Activated CD8-positive, alpha-beta T cell treated with anti-CD3 and anti-CD28 coated beads for 36 hours (primary cell): ENCODE measurements around the gene GPC6. TPM values are rescaled to one million over a fixed set of nuclear protein-coding genes. Genes with fewer than 3 reads are reported as not detected.

ENCODE experiments used
- ATAC-seq: fragments of 200-7000 bp; cut with Tn5 transposase; one replicate; pipeline ENCODE4 v1.10.0; 2021; ENCODE audit warnings: mild to moderate bottlenecking, moderate library complexity
- CTCF ChIA-PET: fragments of 350-600 bp; sonication (Branson Sonifier 250); formaldehyde crosslinking; loops from one replicate; lab custom pipeline; 2021; ENCODE audit warnings: antibody characterized with exemption; lab: Charles Lee
- POLR2A ChIA-PET: fragments of 350-600 bp; sonication (Branson Sonifier 250); formaldehyde crosslinking; loops from one replicate; lab custom pipeline; 2021; ENCODE audit warnings: antibody characterized with exemption; lab: Charles Lee
- DNase-seq: peaks from one replicate; pipeline ENCODE4 v3.0.0-alpha.2; 2020
- H3K27ac Mint-ChIP-seq: one replicate; pipeline ENCODE4 v1.8.0; 2021; ENCODE audit warnings: mild to moderate bottlenecking, mixed read lengths
- H3K27me3 Mint-ChIP-seq: one replicate; pipeline ENCODE4 v1.8.0; 2021; ENCODE audit warnings: mixed read lengths
- H3K36me3 Mint-ChIP-seq: one replicate; pipeline ENCODE4 v1.8.0; 2021; ENCODE audit warnings: low read depth, mixed read lengths
- H3K4me1 Mint-ChIP-seq: one replicate; pipeline ENCODE4 v1.8.0; 2021; ENCODE audit warnings: low read depth, mixed read lengths
- H3K4me3 Mint-ChIP-seq: one replicate; pipeline ENCODE4 v1.8.0; 2021; ENCODE audit warnings: mild to moderate bottlenecking, moderate library complexity, mixed read lengths
- H3K9me3 Mint-ChIP-seq: one replicate; pipeline ENCODE4 v1.8.0; 2021; ENCODE audit warnings: mixed read lengths
- intact Hi-C: fragments of 100-400 bp; cut with micrococcal nuclease; formaldehyde crosslinking; loops from one replicate; pipeline ENCODE4 v1.10.0; 2022
- total RNA-seq, 2 experiments: library from RNA; stranded (reverse); gene quantifications; one replicate each; pipeline ENCODE4 v1.2.3, GENCODE V29; 2021
- TF ChIP-seq, protein P1 (sequence below): fragments of 200-600 bp; IDR thresholded peaks from one replicate; pipeline ENCODE4 v1.8.0; 2022; ENCODE audit warnings: antibody characterized with exemption, mild to moderate bottlenecking

Gene GPC6
- total RNA-seq, 2 experiments from 2014 or later: not detected

DNA sequence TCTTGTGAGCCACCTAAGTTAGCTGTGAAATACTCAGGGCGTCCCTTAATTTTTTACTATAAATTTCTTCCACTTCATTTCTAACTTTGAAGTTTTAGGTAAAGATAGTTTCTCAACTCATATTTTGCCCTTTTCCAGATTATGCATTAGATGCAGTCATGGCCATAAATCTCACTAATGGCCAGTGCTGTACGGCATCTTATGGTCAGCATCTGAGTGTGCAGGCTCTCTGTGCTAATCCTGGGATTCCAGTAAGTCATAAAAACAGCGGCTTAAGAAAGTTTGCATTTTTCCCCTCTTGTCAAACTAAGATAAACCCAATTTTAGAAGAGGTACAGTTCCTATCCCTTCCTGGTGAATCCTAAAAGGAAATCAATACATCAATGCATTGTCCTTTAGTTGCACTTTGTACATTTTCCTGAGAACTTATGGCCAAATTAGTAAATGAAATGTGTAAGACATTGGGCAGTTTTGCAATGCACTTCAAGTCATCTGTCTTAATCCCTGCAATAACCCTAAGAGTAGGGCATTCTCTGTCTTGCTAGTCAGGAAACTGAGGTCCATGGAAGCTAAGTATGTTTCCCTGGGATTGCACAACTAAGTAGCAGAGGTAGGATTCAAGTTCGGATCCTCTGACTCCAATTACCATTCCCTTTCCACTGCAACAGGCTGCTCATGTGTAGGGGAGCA is 1106.7 kb downstream of the GPC6 start:
- POLR2A ChIA-PET: no interaction called here
- CTCF ChIA-PET: no interaction called here
- no peak overlapping the region for H3K4me3 Mint-ChIP-seq
- TF ChIP-seq, protein P1, sequence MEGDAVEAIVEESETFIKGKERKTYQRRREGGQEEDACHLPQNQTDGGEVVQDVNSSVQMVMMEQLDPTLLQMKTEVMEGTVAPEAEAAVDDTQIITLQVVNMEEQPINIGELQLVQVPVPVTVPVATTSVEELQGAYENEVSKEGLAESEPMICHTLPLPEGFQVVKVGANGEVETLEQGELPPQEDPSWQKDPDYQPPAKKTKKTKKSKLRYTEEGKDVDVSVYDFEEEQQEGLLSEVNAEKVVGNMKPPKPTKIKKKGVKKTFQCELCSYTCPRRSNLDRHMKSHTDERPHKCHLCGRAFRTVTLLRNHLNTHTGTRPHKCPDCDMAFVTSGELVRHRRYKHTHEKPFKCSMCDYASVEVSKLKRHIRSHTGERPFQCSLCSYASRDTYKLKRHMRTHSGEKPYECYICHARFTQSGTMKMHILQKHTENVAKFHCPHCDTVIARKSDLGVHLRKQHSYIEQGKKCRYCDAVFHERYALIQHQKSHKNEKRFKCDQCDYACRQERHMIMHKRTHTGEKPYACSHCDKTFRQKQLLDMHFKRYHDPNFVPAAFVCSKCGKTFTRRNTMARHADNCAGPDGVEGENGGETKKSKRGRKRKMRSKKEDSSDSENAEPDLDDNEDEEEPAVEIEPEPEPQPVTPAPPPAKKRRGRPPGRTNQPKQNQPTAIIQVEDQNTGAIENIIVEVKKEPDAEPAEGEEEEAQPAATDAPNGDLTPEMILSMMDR: no peak
- ATAC-seq (no peak), DNase-seq (no peak)
- no peaks in the 10 kb centered on the region for H3K9me3 Mint-ChIP-seq
- H3K4me1 Mint-ChIP-seq: peaks cover 30% of the 10 kb centered on the region
- peaks cover 26% of the 10 kb centered on the region for H3K27me3 Mint-ChIP-seq
- no peak overlapping the region for H3K27ac Mint-ChIP-seq
- intact Hi-C loops: no loop called here
- no peaks in the 10 kb centered on the region for H3K36me3 Mint-ChIP-seq

GRCh38 chr13:94335761-94336526 is 1109.3 kb downstream of the GPC6 start:
- TF ChIP-seq, protein P1: no peak
- CTCF ChIA-PET: no interaction called here
- no peak overlapping the region for H3K27ac Mint-ChIP-seq

DNA sequence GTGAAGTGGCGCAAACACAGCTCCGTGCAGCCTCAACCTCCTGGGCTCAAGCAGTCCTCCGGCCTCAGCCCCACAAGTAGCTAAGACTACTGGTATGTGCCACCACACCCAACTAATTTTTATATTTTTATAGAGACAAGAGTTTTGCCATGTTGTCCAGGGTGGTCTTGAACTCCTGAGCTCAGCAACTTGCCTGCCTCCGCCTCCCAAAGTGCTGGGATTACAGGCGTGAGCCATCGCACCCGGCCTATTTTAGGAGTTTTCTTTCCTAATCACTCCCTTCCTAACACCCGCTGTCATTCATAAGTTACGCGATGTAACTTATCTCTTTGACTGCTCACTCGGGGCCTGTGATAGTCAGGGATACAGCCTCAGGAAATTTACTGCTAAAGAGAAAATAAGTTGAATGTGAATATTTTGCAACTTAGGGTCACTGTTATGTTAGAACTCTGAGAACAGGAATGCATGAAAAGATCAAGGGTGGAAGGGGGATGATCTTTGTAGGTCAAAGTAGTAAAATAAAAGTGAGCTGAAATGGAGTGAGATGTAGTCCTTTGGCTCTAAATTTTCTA is 1112.6 kb downstream of the GPC6 start:
- no peaks in the 10 kb centered on the region for H3K9me3 Mint-ChIP-seq
- CTCF ChIA-PET: no interaction called here

More at GRCh38 chr13:94335761-94336526, 1109.3 kb downstream of the GPC6 start:
- Mint-ChIP-seq H3K36me3 (no peaks in the 10 kb centered on the region), H3K27me3 (peaks cover 24% of the 10 kb centered on the region), H3K4me3 (no peak overlapping the region), H3K9me3 (no peaks in the 10 kb centered on the region), H3K4me1 (peaks cover 5% of the 10 kb centered on the region)
- POLR2A ChIA-PET: no interaction called here
- intact Hi-C loops: no loop called here
- no peak for DNase-seq
- ATAC-seq: no peak

GRCh38 chr13:94342436-94343242 is 1116.0 kb downstream of the GPC6 start:
- Mint-ChIP-seq H3K27ac (no peak overlapping the region), H3K4me1 (peaks cover 15% of the 10 kb centered on the region), H3K4me3 (no peak overlapping the region), H3K36me3 (no peaks in the 10 kb centered on the region), H3K27me3 (peaks cover 3% of the 10 kb centered on the region), H3K9me3 (no peaks in the 10 kb centered on the region)
- ChIA-PET CTCF (interaction anchor here (1.8 kb wide), 1 partner anchor 20 kb away, joined by 6 read pairs; no protein-coding TSS in a partner anchor), POLR2A (no interaction called here)
- intact Hi-C loops: no loop called here
- TF ChIP-seq, protein P1: no peak
- ATAC-seq: no peak
- DNase-seq: no peak

More for the DNA sequence above, 1112.6 kb downstream of the GPC6 start:
- POLR2A ChIA-PET: no interaction called here
- Mint-ChIP-seq H3K4me1 (no peaks in the 10 kb centered on the region), H3K27ac (no peak overlapping the region), H3K36me3 (no peaks in the 10 kb centered on the region), H3K27me3 (peaks cover 6% of the 10 kb centered on the region), H3K4me3 (no peak overlapping the region)
- TF ChIP-seq, protein P1: no peak
- intact Hi-C loops: no loop called here
- ATAC-seq (no peak), DNase-seq (no peak)
